ENCODE results near the gene BTBD6.
"Not testable (repeated sequence)": the region's sequence is repeated elsewhere in the genome, so short reads cannot be mapped to it uniquely, and the experiment has no call there.

BTBD6 gene

GRCh38 chr14:105287249-105288102, 39.1 kb downstream of the BTBD6 start:
- H3K4me1 ChIP-seq (ENCODE audit: insufficient read depth, low read length), result no peaks in the 10 kb centered on the region
- H3K9me3 ChIP-seq (ENCODE audit: insufficient read depth, low read length, severe bottlenecking), result no peaks in the 10 kb centered on the region
- DNase-seq (no peak), ATAC-seq (ENCODE audit: insufficient read depth, low read depth) (no peak)
- peaks cover 23% of the 10 kb centered on the region for H3K36me3 ChIP-seq (ENCODE audit: insufficient read depth, low read length)
- H4K20me1 ChIP-seq (ENCODE audit: insufficient read depth, low read length), result peaks cover 56% of the 10 kb centered on the region
- no peak overlapping the region for H3K9ac ChIP-seq (ENCODE audit: low read depth, low read length)
- H3K4me2 ChIP-seq (ENCODE audit: insufficient read depth, low read length), result no peak overlapping the region
- H3K79me2 ChIP-seq (ENCODE audit: insufficient read depth, low read length), result peaks cover 87% of the 10 kb centered on the region
- H3K27me3 ChIP-seq (ENCODE audit: insufficient read depth, low read length, poor library complexity), result no peaks in the 10 kb centered on the region
- no peak overlapping the region for H3K27ac ChIP-seq (ENCODE audit: low read length)
- no peak for TF ChIP-seq EZH2 (IDR thresholded peaks at IDR 0.05; ENCODE audit: borderline replicate concordance, low read depth, low read length, severe bottlenecking)
- TF ChIP-seq, protein P1, sequence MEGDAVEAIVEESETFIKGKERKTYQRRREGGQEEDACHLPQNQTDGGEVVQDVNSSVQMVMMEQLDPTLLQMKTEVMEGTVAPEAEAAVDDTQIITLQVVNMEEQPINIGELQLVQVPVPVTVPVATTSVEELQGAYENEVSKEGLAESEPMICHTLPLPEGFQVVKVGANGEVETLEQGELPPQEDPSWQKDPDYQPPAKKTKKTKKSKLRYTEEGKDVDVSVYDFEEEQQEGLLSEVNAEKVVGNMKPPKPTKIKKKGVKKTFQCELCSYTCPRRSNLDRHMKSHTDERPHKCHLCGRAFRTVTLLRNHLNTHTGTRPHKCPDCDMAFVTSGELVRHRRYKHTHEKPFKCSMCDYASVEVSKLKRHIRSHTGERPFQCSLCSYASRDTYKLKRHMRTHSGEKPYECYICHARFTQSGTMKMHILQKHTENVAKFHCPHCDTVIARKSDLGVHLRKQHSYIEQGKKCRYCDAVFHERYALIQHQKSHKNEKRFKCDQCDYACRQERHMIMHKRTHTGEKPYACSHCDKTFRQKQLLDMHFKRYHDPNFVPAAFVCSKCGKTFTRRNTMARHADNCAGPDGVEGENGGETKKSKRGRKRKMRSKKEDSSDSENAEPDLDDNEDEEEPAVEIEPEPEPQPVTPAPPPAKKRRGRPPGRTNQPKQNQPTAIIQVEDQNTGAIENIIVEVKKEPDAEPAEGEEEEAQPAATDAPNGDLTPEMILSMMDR (IDR thresholded peaks at IDR 0.05; ENCODE audit: borderline replicate concordance, extremely low read depth, low read length, poor library complexity, severe bottlenecking), result no peak
- H2AFZ ChIP-seq (ENCODE audit: low read depth, low read length), result no peak overlapping the region
- H3K4me3 ChIP-seq (ENCODE audit: low read depth in 1 of 2, low read length in 2 of 2), result no peak overlapping the region

DNA sequence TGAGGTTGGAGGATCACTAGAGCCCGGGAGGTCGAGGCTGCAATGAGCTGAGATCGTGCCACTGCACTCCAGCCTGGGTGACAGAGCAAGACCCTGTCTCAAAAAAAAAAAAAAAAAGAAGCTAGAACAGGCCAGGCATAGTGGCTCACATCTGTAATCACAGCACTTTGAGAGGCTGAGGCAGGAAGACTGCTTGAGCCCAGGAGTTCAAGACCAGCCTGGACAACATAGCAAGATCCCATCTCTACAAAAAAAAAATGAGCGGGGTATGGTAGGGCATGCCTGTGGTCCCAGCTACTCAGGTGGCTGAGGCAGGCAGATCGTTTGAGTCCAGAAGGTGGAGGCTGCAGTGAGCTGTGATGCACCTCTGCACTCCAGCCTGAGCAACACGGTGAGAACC, 40.6 kb downstream of the BTBD6 start:
- H3K27ac ChIP-seq (ENCODE audit: low read length); H3K9ac ChIP-seq (ENCODE audit: low read depth, low read length); H3K4me3 ChIP-seq (ENCODE audit: low read depth in 1 of 2, low read length in 2 of 2); H3K4me1 ChIP-seq (ENCODE audit: insufficient read depth, low read length); H2AFZ ChIP-seq (ENCODE audit: low read depth, low read length); H3K4me2 ChIP-seq (ENCODE audit: insufficient read depth, low read length); H3K27me3 ChIP-seq (ENCODE audit: insufficient read depth, low read length, poor library complexity); DNase-seq; ATAC-seq (ENCODE audit: insufficient read depth, low read depth); H3K9me3 ChIP-seq (ENCODE audit: insufficient read depth, low read length, severe bottlenecking): not testable (repeated sequence)
- peaks cover 89% of the 10 kb centered on the region for H3K79me2 ChIP-seq (ENCODE audit: insufficient read depth, low read length)
- H4K20me1 ChIP-seq (ENCODE audit: insufficient read depth, low read length), result peaks cover 60% of the 10 kb centered on the region
- peaks cover 19% of the 10 kb centered on the region; the same call in 1 of the 2 replicates for H3K36me3 ChIP-seq (ENCODE audit: insufficient read depth, low read length)

DNA sequence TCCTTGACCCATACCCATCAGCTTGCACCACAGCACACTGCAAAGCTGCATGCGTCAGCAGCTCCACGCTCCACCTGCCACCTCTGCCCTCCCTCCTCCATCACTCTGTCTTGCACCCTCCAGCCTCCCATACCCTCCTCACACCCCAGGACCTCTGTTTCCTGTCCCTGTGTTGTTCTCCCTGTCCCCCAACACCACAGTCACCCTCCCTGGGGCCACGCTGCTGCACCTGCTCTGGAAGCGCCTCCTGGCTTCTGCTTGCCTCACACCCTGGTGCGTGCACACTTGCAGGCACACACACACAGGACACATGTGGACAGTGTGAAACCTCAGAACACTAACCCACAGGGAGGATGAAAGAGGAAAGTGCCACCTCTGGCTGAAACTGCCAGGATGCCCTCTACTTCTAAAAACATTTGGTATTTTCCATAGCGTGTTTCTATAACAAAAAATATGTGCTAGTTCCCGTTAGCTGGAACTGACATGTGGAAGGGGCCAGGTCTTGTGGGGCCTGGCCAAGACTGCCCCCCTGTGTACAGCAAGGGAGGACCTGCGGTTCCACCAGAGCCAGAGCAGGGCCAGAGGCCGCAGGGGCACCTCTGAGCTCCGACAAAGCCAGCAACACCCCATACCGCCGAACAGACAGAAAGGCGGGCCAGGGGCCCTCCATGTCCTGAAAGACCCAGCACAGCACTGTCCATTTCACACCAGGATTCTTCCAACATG, 42.5 kb downstream of the BTBD6 start:
- H3K79me2 ChIP-seq (ENCODE audit: insufficient read depth, low read length), result peaks cover 92% of the 10 kb centered on the region
- TF ChIP-seq EZH2 (IDR thresholded peaks at IDR 0.05; ENCODE audit: borderline replicate concordance, low read depth, low read length, severe bottlenecking), result no peak
- TF ChIP-seq, protein P1 (IDR thresholded peaks at IDR 0.05; ENCODE audit: borderline replicate concordance, extremely low read depth, low read length, poor library complexity, severe bottlenecking), result peak; percentile 12
- H3K9me3 ChIP-seq (ENCODE audit: insufficient read depth, low read length, severe bottlenecking), result no peaks in the 10 kb centered on the region
- no peaks in the 10 kb centered on the region for H3K27me3 ChIP-seq (ENCODE audit: insufficient read depth, low read length, poor library complexity)
- H3K4me3 ChIP-seq (ENCODE audit: low read depth in 1 of 2, low read length in 2 of 2), result no peak overlapping the region
- H4K20me1 ChIP-seq (ENCODE audit: insufficient read depth, low read length), result peaks cover 70% of the 10 kb centered on the region
- no peak for ATAC-seq (ENCODE audit: insufficient read depth, low read depth)
- no peak overlapping the region for H3K9ac ChIP-seq (ENCODE audit: low read depth, low read length)
- H3K4me2 ChIP-seq (ENCODE audit: insufficient read depth, low read length), result no peak overlapping the region
- 0 out of 2 replicates have a peak, but pooled peaks cover 3% of the 10 kb centered on the region for H3K4me1 ChIP-seq (ENCODE audit: insufficient read depth, low read length)
- no peak for DNase-seq
- no peak overlapping the region for H3K27ac ChIP-seq (ENCODE audit: low read length)
- H2AFZ ChIP-seq (ENCODE audit: low read depth, low read length), result no peak overlapping the region
- H3K36me3 ChIP-seq (ENCODE audit: insufficient read depth, low read length), result 0 out of 2 replicates have a peak, but pooled peaks cover 4% of the 10 kb centered on the region
